ENCODE results near the gene CDHR5.
"Not testable (repeated sequence)": the region's sequence is repeated elsewhere in the genome, so short reads cannot be mapped to it uniquely, and the experiment has no call there.

The CDHR5 gene

DNA sequence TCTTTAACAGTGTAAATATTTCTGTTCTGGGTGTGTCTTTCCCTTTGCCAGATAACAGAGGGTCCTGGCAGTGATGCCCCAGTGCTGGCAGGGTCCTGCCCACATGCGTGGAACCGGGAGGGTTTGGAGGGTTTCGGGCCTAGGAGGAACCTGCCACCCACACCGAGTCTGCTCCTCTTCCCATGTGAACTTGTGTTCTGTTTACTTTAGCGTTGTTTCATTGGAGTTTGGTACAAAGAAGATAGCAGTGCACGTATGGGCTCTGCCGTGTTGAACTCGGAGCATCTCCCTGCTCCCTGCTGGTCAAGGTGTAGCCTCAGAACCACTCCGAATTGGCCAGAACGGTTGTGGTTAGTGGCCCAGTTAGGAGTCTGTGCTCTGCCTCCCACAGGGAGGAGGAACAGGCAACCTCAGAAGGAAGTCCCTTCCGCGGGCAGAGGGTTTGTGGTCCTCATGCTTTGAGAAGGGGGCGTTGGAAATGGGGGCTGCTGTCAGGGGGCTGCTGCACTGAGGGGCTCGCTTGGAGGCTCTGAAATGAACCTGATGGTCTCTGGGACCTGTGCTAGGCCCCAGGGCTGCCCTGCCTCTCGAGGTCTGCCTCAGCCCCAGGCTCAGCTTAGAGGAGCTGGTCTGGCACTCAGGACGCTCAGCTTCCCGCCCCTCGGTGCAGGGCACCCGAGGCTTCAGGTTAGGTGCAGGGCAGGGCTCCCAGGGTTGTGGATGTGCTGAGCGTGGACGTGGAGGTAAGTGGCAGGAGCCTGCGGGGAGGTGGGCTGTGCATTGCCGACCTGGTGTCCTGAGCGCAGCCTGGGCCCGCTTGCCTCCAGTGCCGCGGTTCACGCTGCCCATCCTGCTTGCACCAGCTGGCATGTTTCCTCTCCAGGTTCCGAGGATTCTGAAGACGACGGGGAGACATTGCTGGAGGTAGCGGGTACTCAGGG lies 38.1 kb downstream of the CDHR5 start:
- no peak for DNase-seq (ENCODE audit: low spot score)

DNA sequence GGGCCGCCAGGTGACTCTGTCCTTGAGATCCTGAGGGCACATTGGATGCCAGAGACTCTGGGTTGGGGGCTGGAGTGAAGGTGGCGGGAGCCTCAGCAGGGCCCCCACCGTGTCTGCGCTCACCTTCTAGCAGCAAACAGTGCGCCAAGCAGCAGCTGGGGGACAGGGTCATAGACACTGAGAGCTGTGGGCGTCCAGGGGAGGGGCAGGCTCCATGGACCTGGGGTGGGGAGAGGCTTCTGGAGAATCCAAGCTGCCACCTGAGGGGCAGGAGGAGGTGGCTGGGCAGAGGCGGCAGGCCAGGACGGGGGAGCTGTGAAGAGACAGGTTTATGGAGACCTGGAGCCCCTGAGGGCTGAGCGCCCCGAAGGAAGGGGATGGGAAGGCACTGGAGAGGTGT lies 40.5 kb downstream of the CDHR5 start:
- no peak for DNase-seq (ENCODE audit: low spot score)

DNA sequence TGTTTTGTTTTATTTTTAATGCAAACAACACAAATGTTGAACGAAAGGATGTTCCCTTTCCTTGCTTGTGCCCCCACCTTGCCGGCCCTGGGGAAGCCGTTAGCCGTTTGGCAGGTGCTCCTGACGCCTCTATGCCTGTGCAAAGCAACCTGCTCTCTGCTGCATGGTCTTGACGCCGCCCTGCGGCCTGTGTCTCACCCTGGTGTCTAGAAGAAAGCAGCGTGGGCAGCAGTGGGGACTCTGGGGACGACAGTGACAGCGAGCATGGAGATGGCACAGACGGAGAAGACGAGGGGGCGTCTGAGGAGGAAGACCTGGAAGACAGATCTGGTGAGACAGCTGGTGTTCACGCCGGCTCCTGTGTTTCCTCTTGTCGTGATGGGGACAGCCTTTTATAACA lies 43.0 kb downstream of the CDHR5 start:
- no peak for DNase-seq (ENCODE audit: low spot score)

DNA sequence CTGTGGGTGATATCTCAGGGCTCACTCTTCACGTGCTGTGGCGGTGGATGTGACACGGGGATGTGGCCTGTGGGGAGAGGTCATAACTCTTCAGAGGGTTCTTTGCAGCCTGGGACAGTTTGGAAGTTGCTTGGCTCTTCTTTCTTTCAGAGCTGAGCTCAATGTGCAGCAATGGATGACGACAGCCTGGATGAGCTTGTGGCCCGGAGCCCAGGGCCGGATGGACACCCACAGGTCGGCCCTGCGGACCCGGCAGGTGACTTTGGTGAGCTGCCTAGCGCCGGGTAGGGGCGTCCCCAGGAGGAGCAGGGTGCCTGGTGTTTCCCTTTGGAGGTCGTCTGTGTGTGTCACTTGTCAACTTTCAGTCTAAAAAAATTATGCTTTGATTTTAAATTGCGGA lies 43.4 kb downstream of the CDHR5 start:
- DNase-seq (ENCODE audit: low spot score): no peak

DNA sequence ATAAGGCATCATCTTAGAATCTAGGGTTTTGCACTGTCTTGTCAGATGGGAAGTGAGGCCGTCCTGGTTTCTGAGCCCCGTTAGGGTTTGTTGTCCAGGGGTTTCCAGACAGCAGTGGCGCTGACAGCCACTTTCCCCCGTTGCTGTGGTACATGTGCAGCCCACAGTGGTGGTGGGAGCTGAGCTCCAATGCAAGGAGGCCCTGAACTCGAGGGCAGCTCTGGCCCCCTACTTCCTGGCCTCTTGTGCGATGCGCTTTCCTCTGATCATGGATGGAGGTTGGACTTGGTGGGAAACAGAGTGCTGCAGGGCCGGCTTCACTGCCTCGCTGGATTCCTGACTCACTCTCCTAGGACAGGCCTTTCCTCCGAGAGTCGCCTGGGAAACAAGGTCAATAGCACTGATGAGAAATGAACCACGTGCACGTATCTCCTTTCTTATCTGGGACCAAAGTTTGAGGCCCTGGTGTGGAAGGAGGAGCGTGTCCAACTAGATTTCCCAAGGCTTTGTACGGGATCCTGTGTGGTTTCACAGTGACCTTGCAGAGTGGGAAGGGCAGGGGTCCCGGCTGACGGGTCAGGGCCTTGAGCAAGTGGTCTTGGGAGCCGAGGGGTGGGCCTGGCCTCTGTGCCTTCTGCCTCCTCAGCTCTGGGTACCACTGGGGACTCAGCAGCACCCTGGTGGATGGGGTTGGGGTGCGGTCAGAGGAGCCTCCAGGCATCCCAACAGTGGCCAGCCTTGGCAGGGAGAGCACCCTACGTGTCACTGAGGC lies 44.7 kb downstream of the CDHR5 start:
- no peak for DNase-seq (ENCODE audit: low spot score)

DNA sequence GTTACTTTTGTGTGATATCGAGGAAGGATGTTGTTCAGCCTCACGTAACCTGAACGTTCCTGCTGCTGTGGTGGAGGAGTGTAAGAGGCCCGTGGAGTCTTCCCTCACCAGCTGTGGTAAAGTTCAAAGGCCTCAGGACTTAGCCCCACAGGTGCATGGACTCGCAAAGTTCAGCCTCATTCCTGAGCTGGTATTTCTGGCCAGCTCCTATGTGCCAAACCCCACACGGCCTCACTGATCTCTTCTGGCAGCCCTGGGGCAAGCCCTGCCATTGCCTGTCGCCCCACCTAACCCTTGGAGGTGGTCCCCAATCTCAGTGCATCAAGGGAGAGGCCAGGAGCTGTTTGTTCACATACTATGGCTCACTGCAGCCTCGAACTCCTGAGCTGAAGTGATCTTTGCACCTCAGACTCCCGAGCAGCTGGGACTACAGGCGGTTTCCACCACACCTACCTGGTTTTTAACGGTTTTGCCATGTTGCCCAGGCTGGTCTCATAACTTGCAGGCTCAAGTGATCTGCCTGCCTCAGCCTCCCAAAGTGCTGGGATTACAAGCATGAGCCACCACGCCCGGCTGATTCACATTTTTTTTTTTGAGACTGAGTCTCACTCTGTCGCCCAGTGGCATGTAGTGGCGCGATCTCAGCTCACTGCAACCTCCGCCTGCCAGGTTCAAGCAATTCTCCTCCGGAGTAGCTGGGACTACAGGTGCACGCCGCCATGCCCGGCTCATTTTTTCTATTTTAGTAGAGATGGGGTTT lies 46.3 kb downstream of the CDHR5 start:
- no peak for DNase-seq (ENCODE audit: low spot score)

DNA sequence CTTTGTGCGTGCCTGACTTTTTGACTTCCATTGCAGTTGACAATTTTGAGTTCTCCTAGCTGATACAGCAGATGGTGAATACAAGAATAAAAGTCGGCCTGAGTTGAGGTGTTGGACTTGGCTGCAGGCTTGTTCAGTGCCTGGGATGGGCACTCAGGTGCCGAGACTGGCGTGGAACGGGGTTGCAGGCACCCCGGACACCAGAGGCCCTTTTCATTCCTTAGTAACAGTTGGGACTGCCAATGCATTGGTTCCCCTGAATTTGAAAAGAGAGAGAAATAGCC lies 47.2 kb downstream of the CDHR5 start:
- DNase-seq (ENCODE audit: low spot score): no peak

DNA sequence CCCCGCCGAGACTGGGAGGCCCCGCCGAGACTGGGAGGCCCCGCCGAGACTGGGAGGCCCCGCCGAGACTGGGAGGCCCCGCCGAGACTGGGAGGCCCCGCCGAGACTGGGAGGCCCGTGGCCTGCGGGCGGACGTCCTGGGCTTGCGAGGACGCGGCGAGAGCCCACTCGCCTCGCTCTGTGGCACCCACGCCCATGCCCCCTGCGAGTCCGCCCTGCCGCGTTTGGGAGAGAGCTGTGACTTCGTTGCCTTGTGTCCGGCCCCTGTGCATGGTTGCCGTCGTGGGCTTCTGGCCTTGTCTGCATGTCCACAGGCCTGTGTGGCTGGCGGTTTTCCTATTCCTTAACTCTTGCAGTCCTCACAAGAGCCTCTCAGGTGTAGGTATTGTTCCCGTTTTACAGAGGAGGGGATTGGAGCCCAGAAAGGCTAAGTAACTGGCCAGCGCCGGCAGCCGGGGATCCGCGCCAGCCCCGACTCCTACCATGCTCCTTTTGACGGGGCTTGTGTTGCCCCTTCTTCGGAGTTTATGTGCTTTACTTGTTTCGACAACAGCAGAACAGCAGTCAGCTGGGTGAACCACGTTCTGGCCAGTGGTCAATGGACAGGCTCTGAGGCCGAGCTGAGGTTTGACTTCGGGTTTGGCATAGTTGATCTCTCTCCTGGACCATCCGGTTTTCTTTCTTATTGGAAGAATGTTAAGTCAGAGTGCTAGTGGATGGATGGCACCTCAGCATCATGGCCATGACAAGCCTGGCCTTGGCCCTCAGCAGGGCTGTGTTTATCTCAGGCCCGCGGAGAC lies 47.7 kb downstream of the CDHR5 start:
- no peak for DNase-seq (ENCODE audit: low spot score)

DNA sequence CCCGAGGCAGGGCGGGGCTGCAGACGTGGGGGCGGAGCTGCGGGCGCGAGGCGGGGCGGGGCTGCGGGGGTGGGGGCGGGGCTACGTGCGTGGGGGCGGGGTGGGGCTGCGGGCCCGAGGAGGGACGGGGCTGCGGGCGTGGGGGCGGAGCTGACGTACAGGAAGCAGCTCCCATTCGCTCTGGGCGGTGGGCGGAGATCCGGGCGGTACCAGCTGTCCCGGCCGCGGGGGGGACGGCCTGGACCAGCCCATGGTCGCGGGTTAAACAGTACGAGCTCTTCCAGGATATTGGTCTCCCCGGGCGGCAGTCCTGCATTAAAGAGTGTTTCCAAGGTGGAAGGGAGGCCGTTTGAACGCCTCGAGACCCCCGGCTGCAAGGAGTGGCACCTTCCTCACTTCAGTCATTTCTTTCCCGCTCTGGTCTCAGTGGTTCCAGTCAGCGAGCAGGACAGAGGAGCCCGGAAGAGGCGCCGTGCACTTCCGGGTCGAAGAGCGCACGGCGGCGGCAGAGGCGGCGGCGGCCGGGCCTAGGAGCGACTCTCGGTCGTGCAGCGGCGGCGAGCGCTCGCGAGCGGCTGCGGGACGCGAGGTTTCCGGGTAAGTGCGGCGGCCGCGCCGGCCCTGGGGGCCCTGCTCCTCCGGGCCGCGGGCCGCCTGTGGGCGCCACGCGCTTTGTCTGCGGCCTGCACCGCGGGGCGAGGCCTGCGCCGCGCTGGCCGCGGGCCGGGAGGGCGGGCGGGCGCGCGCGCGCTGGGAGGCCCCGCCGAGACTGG lies 48.6 kb downstream of the CDHR5 start, which contains the start of gene PHRF1:
Gene PHRF1 (plus strand): TSS at position 475 of the 773 bp plus-strand sequence. CDS start 5,043 bp downstream, outside the sequence.
- DNase-seq (ENCODE audit: low spot score): peak; percentile 92

DNA sequence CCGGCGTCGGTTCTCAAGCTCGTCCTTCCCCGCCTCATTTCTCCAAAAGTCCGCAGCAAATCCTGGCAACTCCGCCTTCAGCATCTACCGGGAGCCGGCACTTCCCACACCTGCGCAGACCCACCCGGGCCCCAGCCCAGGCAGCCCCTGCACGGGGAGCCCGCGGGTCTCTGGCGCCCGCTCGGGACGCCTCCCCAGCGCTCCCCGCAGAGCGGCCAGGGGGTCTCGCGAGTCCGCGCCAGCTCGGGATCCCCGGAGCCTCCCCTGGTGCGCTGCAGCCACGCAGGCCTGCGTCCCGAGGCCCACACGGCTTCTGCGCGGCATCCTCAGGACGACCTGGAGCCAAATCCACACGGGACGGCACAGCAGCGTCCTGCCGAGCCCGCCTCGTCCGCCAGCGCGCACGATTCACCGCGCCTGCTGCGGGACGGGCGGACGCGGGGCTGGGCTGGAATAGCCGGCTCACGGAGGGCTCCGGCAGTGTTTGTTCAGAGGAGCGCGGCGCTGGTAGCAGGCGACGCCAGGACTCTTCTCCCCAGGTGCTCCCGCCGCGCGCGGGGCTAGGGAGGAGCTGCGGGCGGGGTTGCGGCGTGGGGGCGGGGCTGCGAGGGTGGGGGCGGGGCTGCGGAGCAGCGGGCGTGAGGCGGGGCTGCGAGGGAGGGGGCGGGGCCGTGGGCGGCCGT lies 49.3 kb downstream of the CDHR5 start:
- peak; percentile 76 for DNase-seq (ENCODE audit: low spot score)

DNA sequence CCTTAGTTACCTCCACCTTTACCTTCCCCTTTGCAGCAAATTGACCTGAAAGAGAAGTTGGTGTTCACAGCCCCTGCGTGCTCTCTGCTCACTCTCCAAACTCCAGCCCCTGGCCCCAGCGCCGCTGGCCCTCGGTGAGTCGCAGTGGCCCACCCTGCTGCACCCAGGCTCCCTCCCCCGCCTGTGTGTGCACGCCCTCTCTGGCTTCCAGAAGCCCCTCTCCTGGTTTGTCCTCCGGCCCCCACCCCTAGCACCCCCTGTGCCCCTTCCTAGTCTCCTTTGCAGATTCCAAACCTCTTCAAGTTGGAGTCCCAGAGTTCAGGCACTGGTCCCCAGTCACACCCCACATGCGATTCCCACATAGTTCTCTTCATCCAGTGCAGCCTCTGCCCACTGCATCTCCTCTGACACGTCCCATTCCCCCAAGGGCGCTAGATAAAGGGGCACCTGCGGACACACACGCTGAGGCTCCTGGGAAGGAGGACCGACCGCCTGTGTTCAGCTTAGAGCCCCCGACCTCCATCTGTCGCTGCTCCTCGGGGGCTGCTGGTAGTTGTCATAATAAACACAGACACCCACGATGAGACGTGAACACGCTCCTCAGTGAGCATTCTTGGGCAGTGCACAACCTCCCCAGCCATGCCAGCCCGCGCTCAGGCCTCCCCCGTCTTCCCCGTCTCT lies 50.0 kb downstream of the CDHR5 start:
- DNase-seq (ENCODE audit: low spot score): no peak

DNA sequence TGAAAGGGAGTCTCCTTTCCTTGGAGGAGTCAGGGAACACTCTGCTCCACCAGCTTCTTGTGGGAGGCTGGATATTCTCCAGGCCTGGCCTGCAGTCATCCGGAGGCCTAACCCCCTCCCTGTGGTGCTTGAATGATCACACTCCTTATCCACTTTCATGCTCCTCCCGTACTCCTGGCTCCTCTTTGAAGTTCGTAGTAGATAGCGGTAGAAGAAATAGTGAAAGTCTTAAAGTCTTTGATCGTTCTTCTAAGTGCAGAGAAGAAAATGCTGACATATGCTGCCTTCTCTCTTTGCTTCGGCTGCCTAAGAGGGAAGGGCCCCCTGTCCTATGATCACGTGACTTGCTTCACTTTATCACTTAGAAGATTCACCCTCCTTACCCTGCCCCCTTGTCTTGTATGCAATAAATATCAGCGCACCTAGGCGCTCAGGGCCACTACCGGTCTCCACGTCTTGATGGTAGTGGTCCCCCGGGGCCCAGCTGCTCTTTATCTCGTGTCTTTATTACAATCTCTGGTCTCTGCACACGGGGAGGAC lies 50.7 kb downstream of the CDHR5 start:
- DNase-seq (ENCODE audit: low spot score): not testable (repeated sequence)

DNA sequence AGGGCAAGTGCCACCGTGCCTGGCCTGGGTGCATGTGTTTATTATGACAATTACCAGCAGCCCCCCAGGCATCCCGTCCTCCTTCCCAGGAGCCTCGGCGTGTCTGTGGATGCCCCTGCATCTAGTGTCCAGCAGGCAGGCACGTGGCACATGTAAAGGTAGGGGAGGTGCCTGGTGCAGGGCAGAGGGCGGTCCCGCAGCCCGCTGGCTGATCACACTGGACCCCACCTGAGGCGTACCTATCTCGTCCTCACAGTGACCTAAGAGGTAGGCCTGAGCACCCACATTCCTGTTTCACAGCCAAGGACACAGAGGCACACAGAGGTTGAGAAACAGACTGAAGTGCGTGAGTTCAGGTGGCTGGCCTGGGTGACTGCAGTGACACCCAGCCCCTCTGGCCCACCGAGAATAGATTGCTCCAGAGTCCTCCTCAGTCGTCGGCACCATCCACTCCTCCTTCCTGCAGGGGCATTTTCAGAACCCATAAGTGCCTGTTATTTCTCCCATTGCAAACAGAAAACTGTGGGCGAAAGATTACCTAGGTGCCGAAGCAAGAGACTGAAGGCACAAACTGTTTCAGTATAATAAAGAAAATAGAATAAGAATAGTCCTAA lies 51.5 kb downstream of the CDHR5 start:
- no peak for DNase-seq (ENCODE audit: low spot score)

DNA sequence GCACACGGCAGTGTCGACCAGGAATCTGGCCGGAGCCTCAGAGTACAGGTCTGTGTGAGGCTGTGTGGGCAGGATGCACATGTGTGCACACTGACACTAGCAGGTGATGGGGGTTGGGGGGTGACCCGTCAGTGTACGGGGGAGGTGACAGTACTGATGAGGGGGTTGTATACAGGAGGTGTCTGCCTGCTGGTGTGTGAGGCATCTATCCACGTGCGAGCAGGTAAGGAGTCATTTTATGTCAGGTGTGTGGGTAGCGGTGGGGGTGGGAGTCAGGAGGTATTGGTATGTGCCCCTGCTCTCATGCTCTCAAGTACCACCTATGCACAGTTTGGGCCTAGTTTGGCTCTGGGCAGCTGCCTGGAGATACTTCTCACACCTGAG lies 53.0 kb downstream of the CDHR5 start:
- DNase-seq (ENCODE audit: low spot score): no peak

DNA sequence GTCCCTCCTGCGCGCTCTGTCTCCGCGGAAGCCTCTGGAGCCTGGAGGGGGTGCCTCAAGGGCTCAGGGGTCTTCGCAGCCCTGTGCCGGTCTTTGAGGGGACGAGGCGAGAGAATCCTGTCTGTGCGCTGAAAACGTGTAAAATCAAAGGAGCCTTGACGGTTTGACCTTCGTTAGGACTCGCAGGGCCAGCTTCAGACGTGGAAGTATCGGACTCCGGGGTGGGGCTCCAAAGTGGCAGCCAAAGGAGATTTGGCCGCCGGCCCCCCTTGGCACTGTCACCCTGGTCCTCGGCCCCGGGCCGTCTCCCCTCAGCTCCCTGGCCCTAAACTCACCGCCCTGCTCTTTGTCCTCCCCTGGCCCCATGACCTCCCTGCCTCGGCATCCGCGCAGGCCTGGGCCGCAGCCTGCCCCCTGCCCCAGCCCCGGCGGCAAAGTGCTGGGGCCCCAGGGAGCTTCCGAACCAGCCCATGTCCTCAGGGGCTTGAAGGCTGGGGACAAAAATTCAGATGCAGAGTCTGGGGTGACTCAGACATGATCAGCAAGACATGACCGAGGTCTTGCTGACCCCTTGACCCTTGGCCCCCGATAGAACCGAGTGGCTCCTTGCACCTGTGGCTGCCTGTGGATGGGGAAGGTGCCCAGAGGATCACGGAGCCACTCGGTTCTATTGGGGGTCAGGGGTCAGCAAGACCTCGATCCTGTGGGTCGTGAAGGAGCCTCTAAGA lies 55.4 kb downstream of the CDHR5 start:
- DNase-seq (ENCODE audit: low spot score): no peak

DNA sequence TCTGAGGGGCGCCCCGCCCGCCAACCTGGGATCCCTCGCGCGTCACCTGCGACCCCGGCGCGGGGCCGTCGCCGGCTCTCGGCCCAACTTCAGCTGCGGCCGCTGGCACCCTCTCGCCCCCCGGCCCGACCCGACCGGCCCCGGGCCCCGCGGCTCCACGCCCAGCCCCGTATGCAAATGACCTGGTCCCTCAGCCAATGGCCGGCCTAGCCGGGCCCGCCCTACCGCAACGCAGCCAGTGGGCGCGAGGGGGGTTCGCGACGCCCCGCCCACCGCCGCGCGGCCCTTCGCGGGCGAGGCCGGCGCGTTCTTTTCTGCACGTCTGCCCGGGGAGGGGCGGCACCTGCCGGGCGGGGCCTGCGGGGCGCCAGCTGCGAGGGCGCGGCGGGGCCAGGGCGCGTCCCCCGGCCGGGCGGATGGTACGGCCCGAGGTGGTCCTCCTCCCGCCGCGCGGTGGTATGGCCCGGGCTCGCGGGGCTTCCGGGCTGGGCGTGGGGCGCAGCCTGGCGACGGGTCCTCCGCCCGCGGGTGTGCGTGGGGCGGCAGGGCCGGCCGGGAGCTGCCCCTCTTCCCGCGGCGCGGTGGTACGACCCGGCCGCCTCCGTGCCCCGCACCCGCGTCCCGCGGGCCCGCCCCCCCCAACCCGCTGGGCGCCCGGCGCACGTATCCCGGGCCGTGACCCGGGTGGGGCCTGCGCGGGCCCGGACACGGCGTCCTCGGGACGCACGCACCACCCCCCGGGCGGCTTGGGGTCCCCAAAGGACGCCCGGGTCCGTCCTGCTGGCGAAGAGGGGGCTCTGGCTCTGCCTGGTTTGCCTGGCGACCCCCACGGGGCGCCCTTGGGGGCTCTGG lies 56.2 kb downstream of the CDHR5 start:
- DNase-seq (ENCODE audit: low spot score): peak; percentile 96

DNA sequence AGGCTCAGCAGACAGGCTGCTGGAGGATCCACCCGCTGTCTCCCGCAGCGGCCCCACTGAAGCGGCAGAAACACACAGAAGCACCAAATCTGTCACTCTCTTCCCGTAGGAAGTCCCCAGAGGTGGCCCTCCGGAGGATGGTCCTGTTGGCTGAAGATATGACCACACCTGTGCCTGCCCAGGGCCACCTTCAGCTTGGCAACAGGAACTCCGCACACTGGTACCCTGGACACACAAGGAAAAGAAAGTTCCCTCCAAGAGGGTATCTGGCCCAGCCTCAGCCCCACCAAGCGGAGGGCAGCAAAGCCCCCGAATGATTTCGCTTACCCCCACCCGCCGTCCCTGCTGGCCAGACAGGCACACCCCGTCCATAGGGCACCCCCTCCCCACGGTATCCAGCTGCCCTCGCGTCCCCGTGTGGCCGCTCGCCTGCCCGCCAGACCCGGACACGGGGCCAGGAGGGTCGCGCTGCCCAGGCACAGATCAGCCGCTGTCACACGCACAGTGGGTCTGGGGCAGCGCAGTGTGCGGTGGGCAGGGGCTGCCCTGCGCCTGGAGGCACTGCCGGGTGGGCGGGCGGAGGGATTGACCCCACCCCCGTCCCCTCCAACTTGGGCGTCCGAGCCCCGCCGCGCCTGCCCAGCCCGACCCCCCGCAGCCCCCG lies 57.0 kb downstream of the CDHR5 start:
- no peak for DNase-seq (ENCODE audit: low spot score)

All from NAMALWA (cell line).